ENCODE measurements around the gene SEC14L5.

Gene SEC14L5

GRCh38 chr16:5027086-5027485 lies 69.0 kb downstream of the SEC14L5 start:
- no peak overlapping the region for H3K27ac ChIP-seq
- TF ChIP-seq ZFX (IDR thresholded peaks at IDR 0.05), result no peak
- TF ChIP-seq CTCF (conservative IDR thresholded peaks at IDR 0.05), result no peak

- no peak for TF ChIP-seq ZFX (IDR thresholded peaks at IDR 0.05)
- TF ChIP-seq CTCF (conservative IDR thresholded peaks at IDR 0.05), result no peak
- H3K27ac ChIP-seq, result no peak overlapping the region
Measured at GRCh38 chr16:5027575-5028235, 69.6 kb downstream of the SEC14L5 start.

- no peak overlapping the region for H3K27ac ChIP-seq
- TF ChIP-seq ZFX (IDR thresholded peaks at IDR 0.05) (no peak), CTCF (conservative IDR thresholded peaks at IDR 0.05) (no peak)
Measured at GRCh38 chr16:5028950-5029475, 70.9 kb downstream of the SEC14L5 start.

- H3K27ac ChIP-seq, result no peak overlapping the region
- TF ChIP-seq ZFX (IDR thresholded peaks at IDR 0.05) (no peak), CTCF (conservative IDR thresholded peaks at IDR 0.05) (no peak)
Measured at GRCh38 chr16:5030251-5030870, 72.2 kb downstream of the SEC14L5 start.

GRCh38 chr16:5031601-5032000 lies 73.5 kb downstream of the SEC14L5 start:
- H3K27ac ChIP-seq, result no peak overlapping the region
- no peak for TF ChIP-seq CTCF (conservative IDR thresholded peaks at IDR 0.05)
- no peak for TF ChIP-seq ZFX (IDR thresholded peaks at IDR 0.05)

GRCh38 chr16:5032748-5033167 lies 74.6 kb downstream of the SEC14L5 start:
- TF ChIP-seq ZFX (IDR thresholded peaks at IDR 0.05), result no peak
- no peak for TF ChIP-seq CTCF (conservative IDR thresholded peaks at IDR 0.05)
- peak overlapping the region; percentile 68 for H3K27ac ChIP-seq
